Measurements from ENCODE around the gene GPR137.

- TF ChIP-seq CTCF (IDR thresholded peaks at IDR 0.05; ENCODE audit: poor library complexity, severe bottlenecking) (no peak), POLR2AphosphoS5 (IDR thresholded peaks at IDR 0.05) (no peak)
Measured at GRCh38 chr11:64245401-64245796, 40.2 kb upstream of the GPR137 start.

Data from neural cell (in vitro differentiated cells).